A673 (cell line): ENCODE data around the gene MAL. TPM values are rescaled to one million over a fixed set of nuclear protein-coding genes. Genes with fewer than 3 reads are reported as not detected.

Source experiments
- BruUV-seq: library from RNA; stranded (reverse); fragments of 400-500 nt; replicated peaks from 2 replicates; lab custom pipeline; 2021; lab: Mats Ljungman, UMichigan
- CTCF ChIA-PET: fragments of 300-600 bp; sonication (Branson Sonifier 250); formaldehyde crosslinking; loops from one replicate; lab custom pipeline; 2022; ENCODE audit warnings: antibody characterized with exemption; lab: Charles Lee
- POLR2A ChIA-PET: fragments of 300-600 bp; sonication (Branson Sonifier 250); formaldehyde crosslinking; loops from one replicate; lab custom pipeline; 2022; ENCODE audit warnings: antibody characterized with exemption; ENCODE audit not compliant: low non-redundant PET; lab: Charles Lee
- DNase-seq: peaks from one replicate; pipeline ENCODE4 v3.0.0-alpha.2; 2015; ENCODE audit warnings: low spot score
- H3K27ac ChIP-seq: fragments of 200-600 bp; sonication (generic); 2 replicates; pipeline ENCODE4 v1.5.1; 2016; ENCODE audit warnings: mixed run types, low read depth, mild to moderate bottlenecking, mixed read lengths, antibody characterized with exemption, low read length; ENCODE audit not compliant: poor library complexity, severe bottlenecking
- H3K27me3 ChIP-seq: fragments of 200-600 bp; sonication (generic); replicated peaks from 2 replicates; pipeline ENCODE4 v1.6.1; 2017; ENCODE audit warnings: mixed run types, low read depth, mild to moderate bottlenecking, mixed read lengths, antibody characterized with exemption, low read length; ENCODE audit not compliant: insufficient read depth, poor library complexity
- H3K36me3 ChIP-seq: fragments of 200-600 bp; sonication (generic); 2 replicates; pipeline ENCODE4 v1.6.1; 2016; ENCODE audit warnings: mixed run types, mild to moderate bottlenecking, mixed read lengths, antibody characterized with exemption, low read length; ENCODE audit not compliant: insufficient read depth, poor library complexity, severe bottlenecking
- H3K4me1 ChIP-seq: fragments of 200-600 bp; sonication (generic); 2 replicates; pipeline ENCODE4 v1.6.1; 2017; ENCODE audit warnings: mixed run types, mild to moderate bottlenecking, mixed read lengths, antibody characterized with exemption, low read length; ENCODE audit not compliant: insufficient read depth, poor library complexity, severe bottlenecking
- H3K4me3 ChIP-seq: fragments of 200-600 bp; sonication (generic); 2 replicates; pipeline ENCODE4 v1.5.1; 2016; ENCODE audit warnings: low read depth, mixed run types, mild to moderate bottlenecking, mixed read lengths, low read length; ENCODE audit not compliant: poor library complexity, severe bottlenecking
- H3K9me3 ChIP-seq: fragments of 200-600 bp; sonication (generic); 2 replicates; pipeline ENCODE4 v1.6.1; 2016; ENCODE audit warnings: mixed run types, low read depth, mild to moderate bottlenecking, mixed read lengths, antibody characterized with exemption, low read length; ENCODE audit not compliant: poor library complexity, severe bottlenecking
- CTCF ChIP-seq: fragments of 300-800, 200-600 bp; sonication (generic); conservative IDR thresholded peaks from 2 replicates; pipeline ENCODE4 v1.5.1; 2017; ENCODE audit warnings: low read depth, mild to moderate bottlenecking, antibody characterized with exemption, low read length, moderate library complexity, mixed read lengths
- EZH2 ChIP-seq: fragments of 200-600 bp; sonication (generic); IDR thresholded peaks from 2 replicates; pipeline ENCODE4 v1.6.1; 2017; ENCODE audit warnings: borderline replicate concordance, low read depth, mild to moderate bottlenecking, mixed read lengths, antibody characterized with exemption, low read length; ENCODE audit not compliant: poor library complexity, severe bottlenecking
- intact Hi-C: fragments of 100-400 bp; cut with micrococcal nuclease; formaldehyde crosslinking; loops from one replicate; pipeline ENCODE4 v1.10.0; 2022; ENCODE audit not compliant: unreplicated experiment
- total RNA-seq: library from RNA; stranded (reverse); gene quantifications from 2 replicates; pipeline ENCODE4 v1.2.3, GENCODE V29; 2021

The MAL gene
- total RNA-seq, 1 experiment from 2014 or later = not detected

- ChIA-PET POLR2A (no interaction called here), CTCF (no interaction called here)
- Histone ChIP-seq H3K27me3 (peaks cover 20% of the 10 kb centered on the region), H3K4me1 (no peaks in the 10 kb centered on the region), H3K27ac (no peak overlapping the region), H3K9me3 (no peaks in the 10 kb centered on the region), H3K4me3 (no peak overlapping the region), H3K36me3 (no peaks in the 10 kb centered on the region)
- DNase-seq = no peak
- TF ChIP-seq CTCF (no peak), EZH2 (no peak)
- BruUV-seq = no TSS peak
- intact Hi-C loops = no loop called here
These were observed 13.3 kb downstream of the MAL start for GRCh38 chr2:95038635-95039298.

- ChIA-PET CTCF (no interaction called here), POLR2A (no interaction called here)
- TF ChIP-seq CTCF = no peak
- no peak for TF ChIP-seq EZH2
- no peaks in the 10 kb centered on the region for H3K4me1 ChIP-seq
- DNase-seq = no peak
- no peaks in the 10 kb centered on the region for H3K9me3 ChIP-seq
- H3K27me3 ChIP-seq = peaks cover 14% of the 10 kb centered on the region
- BruUV-seq = no TSS peak
- no peaks in the 10 kb centered on the region for H3K36me3 ChIP-seq
- intact Hi-C loops = no loop called here
- no peak overlapping the region for H3K4me3 ChIP-seq
- no peak overlapping the region for H3K27ac ChIP-seq
These were observed 13.9 kb downstream of the MAL start for GRCh38 chr2:95039363-95039762.

GRCh38 chr2:95039978-95040377 lies 14.5 kb downstream of the MAL start:
- POLR2A ChIA-PET = no interaction called here
- CTCF ChIA-PET = no interaction called here
- H3K4me3 ChIP-seq = no peak overlapping the region
- no peak for DNase-seq
- no peaks in the 10 kb centered on the region for H3K9me3 ChIP-seq
- BruUV-seq = no TSS peak
- H3K36me3 ChIP-seq = no peaks in the 10 kb centered on the region
- H3K4me1 ChIP-seq = no peaks in the 10 kb centered on the region
- TF ChIP-seq EZH2 = no peak
- TF ChIP-seq CTCF = no peak
- intact Hi-C loops = no loop called here
- H3K27me3 ChIP-seq = peaks cover 12% of the 10 kb centered on the region
- no peak overlapping the region for H3K27ac ChIP-seq
